SU-DHL-6 (cell line): ENCODE results near the gene DDX39B.

Source experiments
- EZH2phosphoT487 ChIP-seq: fragments of 200-600 bp; sonication (generic), shearing (Covaris generic); conservative IDR thresholded peaks from 2 replicates; pipeline ENCODE4 v1.6.1; 2018; ENCODE audit warnings: mild to moderate bottlenecking, antibody characterized with exemption, low read length, moderate library complexity, mixed read lengths
- TF ChIP-seq, protein P1 (sequence below): fragments of 200-600 bp; sonication (generic); IDR thresholded peaks from one replicate; pipeline ENCODE4 v1.5.1; 2017; ENCODE audit warnings: antibody characterized with exemption, mild to moderate bottlenecking, low read length, moderate library complexity; ENCODE audit not compliant: insufficient read depth, poor library complexity, severe bottlenecking

DNA sequence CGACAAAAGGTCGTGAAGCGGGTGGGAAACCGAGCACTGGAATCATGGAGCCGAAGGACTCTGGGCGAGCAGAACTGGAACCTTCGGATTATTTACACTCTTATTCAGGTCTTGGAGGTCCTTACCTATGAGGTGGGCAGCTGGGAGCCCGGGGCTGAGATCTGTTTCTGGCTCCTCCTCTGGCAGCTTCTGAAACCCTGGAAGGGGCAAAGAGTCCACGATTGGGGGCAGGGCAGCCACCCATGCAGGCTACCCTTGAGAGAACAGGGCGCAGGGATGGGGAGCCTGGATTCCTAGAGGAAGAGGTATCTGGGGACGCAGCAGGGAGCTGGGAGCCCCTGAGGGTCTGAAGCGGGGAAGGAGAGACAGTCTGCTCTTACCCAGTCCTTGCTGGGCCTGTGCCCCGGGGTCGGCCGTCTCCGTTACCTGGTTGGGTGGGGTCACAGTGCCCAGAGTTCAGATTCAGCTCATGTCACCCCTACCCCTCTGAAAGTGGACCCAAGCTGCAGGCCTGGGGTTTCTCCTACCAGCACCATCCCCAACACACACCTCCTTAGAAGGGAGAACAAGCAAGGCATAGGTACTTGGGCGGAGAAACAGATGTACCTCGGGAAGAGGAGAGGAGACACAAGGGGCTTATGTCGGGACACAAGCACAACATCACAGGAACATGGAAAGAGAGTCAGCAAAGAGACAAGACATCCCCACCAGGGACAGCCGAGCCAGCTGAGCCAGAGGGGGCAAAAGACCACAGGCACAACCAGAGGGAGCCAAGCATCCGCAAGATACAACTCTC is 39.8 kb upstream of the DDX39B start:
- TF ChIP-seq, protein P1, sequence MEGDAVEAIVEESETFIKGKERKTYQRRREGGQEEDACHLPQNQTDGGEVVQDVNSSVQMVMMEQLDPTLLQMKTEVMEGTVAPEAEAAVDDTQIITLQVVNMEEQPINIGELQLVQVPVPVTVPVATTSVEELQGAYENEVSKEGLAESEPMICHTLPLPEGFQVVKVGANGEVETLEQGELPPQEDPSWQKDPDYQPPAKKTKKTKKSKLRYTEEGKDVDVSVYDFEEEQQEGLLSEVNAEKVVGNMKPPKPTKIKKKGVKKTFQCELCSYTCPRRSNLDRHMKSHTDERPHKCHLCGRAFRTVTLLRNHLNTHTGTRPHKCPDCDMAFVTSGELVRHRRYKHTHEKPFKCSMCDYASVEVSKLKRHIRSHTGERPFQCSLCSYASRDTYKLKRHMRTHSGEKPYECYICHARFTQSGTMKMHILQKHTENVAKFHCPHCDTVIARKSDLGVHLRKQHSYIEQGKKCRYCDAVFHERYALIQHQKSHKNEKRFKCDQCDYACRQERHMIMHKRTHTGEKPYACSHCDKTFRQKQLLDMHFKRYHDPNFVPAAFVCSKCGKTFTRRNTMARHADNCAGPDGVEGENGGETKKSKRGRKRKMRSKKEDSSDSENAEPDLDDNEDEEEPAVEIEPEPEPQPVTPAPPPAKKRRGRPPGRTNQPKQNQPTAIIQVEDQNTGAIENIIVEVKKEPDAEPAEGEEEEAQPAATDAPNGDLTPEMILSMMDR: no peak
- no peak for TF ChIP-seq EZH2phosphoT487
